Activated CD4-positive, alpha-beta T cell treated with anti-CD3 and anti-CD28 coated beads, Interleukin-2, amount 10 ng/mL, durations not matched to agents 7 days and 5 days (primary cell): ENCODE results near the gene CCDC194. TPM values are rescaled to one million over a fixed set of nuclear protein-coding genes. Genes with fewer than 3 reads are reported as not detected.

Source experiments
- CTCF ChIA-PET: fragments of 350-600 bp; sonication (Branson Sonifier 250); formaldehyde crosslinking; loops from one replicate; lab custom pipeline; 2021; ENCODE audit warnings: antibody characterized with exemption; lab: Charles Lee
- POLR2A ChIA-PET: fragments of 350-600 bp; sonication (Branson Sonifier 250); formaldehyde crosslinking; loops from one replicate; lab custom pipeline; 2021; ENCODE audit warnings: antibody characterized with exemption; lab: Charles Lee
- DNase-seq: peaks from one replicate; pipeline ENCODE4 v3.0.0-alpha.2; 2020
- H3K27ac Mint-ChIP-seq: one replicate; pipeline ENCODE4 v1.8.0; 2021; ENCODE audit warnings: mild to moderate bottlenecking, moderate library complexity, mixed read lengths
- H3K27me3 Mint-ChIP-seq: one replicate; pipeline ENCODE4 v1.8.0; 2021; ENCODE audit warnings: mixed read lengths
- H3K36me3 Mint-ChIP-seq: one replicate; pipeline ENCODE4 v1.8.0; 2021; ENCODE audit warnings: low read depth, mixed read lengths
- H3K4me1 Mint-ChIP-seq: one replicate; pipeline ENCODE4 v1.8.0; 2021; ENCODE audit warnings: mixed read lengths
- H3K4me3 Mint-ChIP-seq: one replicate; pipeline ENCODE4 v1.8.0; 2021; ENCODE audit warnings: mild to moderate bottlenecking, moderate library complexity, mixed read lengths
- H3K9me3 Mint-ChIP-seq: one replicate; pipeline ENCODE4 v1.8.0; 2021; ENCODE audit warnings: mixed read lengths
- total RNA-seq, 2 experiments: library from RNA; stranded (reverse); gene quantifications; one replicate each; pipeline ENCODE4 v1.2.3, GENCODE V29; 2021

CCDC194 gene, protein sequence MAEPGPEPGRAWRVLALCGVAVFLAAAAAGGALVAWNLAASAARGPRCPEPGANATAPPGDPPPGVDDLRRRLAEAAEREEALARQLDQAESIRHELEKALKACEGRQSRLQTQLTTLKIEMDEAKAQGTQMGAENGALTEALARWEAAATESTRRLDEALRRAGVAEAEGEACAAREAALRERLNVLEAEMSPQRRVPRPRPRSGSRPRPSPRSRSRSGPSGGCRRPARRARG
- 1 to 10 TPM; 3.7 to 4.2 TPM for total RNA-seq

DNA sequence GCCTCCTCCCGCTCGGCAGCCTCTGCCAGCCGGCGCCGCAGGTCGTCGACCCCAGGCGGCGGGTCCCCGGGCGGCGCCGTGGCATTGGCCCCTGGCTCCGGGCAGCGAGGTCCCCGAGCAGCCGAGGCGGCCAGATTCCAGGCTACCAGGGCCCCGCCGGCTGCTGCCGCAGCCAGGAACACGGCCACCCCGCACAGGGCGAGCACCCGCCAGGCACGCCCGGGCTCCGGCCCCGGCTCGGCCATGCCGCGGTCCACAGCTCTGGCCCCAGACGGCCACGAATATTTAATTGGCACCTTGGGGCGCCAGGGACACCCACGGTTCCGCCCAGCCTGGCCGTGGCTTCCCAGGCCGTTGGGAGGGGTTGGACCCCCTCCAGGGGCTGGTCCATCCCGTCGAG lies at the start of gene CCDC194:
Gene CCDC194 (minus strand): TSS at position 283 of the 400 bp plus-strand sequence. CDS start 38 bp downstream, at position 245.
- CTCF ChIA-PET, result interaction anchor here (0.6 to 1.3 kb wide), 3 partner anchors 10 to 284 kb away, joined by 3 read pairs; no protein-coding TSS in a partner anchor
- peaks cover 32% of the 10 kb centered on the region for H3K4me1 Mint-ChIP-seq
- no peak for DNase-seq
- H3K27me3 Mint-ChIP-seq, result peaks cover 18% of the 10 kb centered on the region
- H3K4me3 Mint-ChIP-seq, result peak within 1 kb of the TSS; percentile 25
- H3K36me3 Mint-ChIP-seq, result peaks cover 18% of the 10 kb centered on the region
- H3K27ac Mint-ChIP-seq, result peak within 1 kb of the TSS; percentile 27
- POLR2A ChIA-PET, result no interaction called here
- H3K9me3 Mint-ChIP-seq, result peaks cover 3% of the 10 kb centered on the region

DNA sequence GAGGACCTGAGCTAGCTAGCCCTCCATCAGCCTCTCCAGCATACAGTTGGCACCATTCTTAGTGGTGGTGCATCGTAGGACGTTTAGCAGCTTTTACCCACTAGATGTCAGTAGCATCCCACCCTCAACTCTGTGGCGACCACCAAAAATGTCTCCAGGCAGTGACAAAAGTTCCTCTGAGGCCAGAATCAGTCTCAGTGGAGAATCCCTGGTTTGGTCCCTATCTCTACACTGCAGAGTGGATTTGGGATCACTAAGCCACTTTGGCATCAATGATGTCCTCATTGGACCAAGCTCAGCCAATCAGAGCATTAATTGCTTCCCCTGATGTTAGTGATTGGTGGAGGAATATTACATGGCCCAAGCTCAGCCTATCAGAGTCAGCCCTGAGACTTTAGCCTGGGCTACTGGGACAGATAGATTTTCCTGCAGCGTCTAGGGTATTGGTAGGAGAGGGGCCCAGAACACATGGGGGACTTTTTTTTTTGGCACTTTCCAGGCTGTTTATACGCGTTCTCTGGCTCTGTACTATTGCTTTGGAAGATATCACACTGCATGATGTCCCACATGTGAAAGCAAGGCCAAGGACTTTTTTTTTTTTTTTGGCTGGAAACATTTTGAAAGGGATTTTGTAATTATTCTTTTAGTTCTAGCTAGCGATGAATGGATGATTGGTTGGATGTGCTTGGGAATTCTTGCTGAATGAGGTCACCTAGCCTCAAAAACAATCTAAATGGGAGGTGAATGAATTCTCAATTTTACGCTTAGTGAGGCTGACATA lies 47.4 kb upstream of the CCDC194 start:
- POLR2A ChIA-PET, result no interaction called here
- Mint-ChIP-seq H3K27me3 (no peaks in the 10 kb centered on the region), H3K36me3 (no peaks in the 10 kb centered on the region), H3K4me1 (no peaks in the 10 kb centered on the region), H3K9me3 (no peaks in the 10 kb centered on the region), H3K4me3 (no peak overlapping the region), H3K27ac (no peak overlapping the region)
- CTCF ChIA-PET, result interaction anchor here (0.6 to 0.9 kb wide), 4 partner anchors 15 to 180 kb away, joined by 3 to 5 read pairs (median 3); no protein-coding TSS in a partner anchor
- DNase-seq, result no peak

DNA sequence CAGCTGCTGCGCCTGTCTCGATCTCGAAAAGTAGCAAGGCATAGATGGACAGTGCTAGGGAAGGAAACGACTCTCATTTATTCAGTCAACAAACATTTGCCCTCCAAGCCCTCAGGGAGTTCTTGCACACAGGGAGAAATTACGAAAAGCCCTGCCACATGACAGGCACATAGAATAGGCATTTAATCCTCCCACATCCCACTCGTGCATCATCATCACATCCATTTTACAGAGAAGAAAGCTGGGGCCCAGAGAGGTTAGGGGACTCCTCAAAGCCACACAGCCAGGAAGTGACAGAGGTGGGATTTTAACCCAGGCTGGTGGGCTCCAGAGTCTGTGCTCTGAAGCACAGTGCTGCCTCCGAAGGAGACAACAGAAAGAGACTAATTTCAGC lies 42.9 kb upstream of the CCDC194 start:
- Mint-ChIP-seq H3K9me3 (no peaks in the 10 kb centered on the region), H3K4me1 (no peaks in the 10 kb centered on the region), H3K27me3 (no peaks in the 10 kb centered on the region), H3K36me3 (no peaks in the 10 kb centered on the region), H3K27ac (peak overlapping the region; percentile 19), H3K4me3 (no peak overlapping the region)
- CTCF ChIA-PET, result interaction anchor here (0.6 to 1.3 kb wide), 3 partner anchors 14 to 587 kb away, joined by 3 to 6 read pairs (median 3); no protein-coding TSS in a partner anchor
- DNase-seq, result no peak
- POLR2A ChIA-PET, result no interaction called here

DNA sequence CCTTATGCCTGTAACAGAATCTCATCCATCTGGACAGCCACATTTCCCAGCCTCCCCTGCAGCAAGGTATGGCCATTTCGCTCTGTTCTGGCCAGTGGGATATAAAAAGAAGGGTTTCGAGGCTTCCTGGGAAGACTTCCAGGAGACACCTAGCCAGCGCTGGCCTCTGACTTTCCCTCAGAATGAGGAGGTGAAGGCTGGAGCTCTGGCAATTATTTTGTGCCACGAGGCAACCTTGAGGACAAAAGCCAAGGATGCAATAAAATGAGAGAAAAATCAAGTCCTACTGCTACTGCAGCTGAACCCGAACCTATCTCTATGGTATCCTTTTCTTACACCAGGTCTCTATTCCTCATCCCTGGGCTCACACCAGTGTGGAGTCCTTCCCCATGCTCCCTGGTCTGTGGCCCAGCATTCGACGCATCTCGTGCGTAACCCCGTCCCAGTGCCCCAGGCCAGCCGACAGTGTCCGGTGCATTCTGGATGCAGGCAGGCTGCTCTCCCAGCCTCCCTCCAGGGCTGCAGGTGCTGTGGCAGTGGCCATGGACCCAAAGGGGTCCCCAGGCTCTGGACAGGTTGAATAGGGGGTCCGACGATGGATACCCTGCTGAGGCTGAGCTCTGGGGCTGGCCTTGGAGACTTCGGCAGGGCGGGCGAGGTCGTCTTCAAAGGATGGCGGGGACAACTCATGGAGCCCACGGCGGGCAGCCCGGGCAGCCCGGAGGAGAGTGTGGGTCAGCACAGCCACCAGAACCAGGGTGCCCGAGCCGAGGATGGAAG lies 42.3 kb upstream of the CCDC194 start:
- no peaks in the 10 kb centered on the region for H3K27me3 Mint-ChIP-seq
- no peak for DNase-seq
- H3K36me3 Mint-ChIP-seq, result no peaks in the 10 kb centered on the region
- ChIA-PET POLR2A (no interaction called here), CTCF (interaction anchor here (0.6 to 1.3 kb wide), 4 partner anchors 15 to 1378 kb away, joined by 3 read pairs; no protein-coding TSS in a partner anchor)
- H3K4me3 Mint-ChIP-seq, result no peak overlapping the region
- H3K27ac Mint-ChIP-seq, result peak overlapping the region; percentile 19
- H3K9me3 Mint-ChIP-seq, result no peaks in the 10 kb centered on the region
- H3K4me1 Mint-ChIP-seq, result peaks cover 3% of the 10 kb centered on the region

DNA sequence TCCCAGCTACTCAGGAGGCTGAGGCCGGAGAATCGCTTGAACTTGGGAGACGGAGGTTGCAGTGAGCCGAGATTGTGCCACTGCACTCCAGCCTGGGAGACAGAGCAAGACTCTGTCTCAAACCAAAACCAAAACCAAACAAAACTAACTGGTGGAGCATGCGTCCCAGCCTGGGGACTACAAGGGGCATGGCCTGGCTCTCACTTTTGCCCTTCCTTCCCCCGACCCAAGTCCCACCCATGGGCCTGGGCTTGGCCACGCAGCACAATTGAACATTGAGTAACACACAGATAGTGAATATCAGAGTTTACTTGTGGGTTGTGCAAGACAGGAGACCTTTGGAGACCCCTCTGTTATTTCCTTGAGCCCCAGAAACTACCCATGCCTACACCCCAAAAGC lies 41.2 kb upstream of the CCDC194 start:
- H3K27ac Mint-ChIP-seq, result no peak overlapping the region
- no peaks in the 10 kb centered on the region for H3K36me3 Mint-ChIP-seq
- CTCF ChIA-PET, result interaction anchor here (0.6 to 1.3 kb wide), 2 partner anchors 94 to 826 kb away, joined by 3 read pairs; no protein-coding TSS in a partner anchor
- no peak for DNase-seq
- no peaks in the 10 kb centered on the region for H3K27me3 Mint-ChIP-seq
- no peaks in the 10 kb centered on the region for H3K9me3 Mint-ChIP-seq
- POLR2A ChIA-PET, result no interaction called here
- H3K4me3 Mint-ChIP-seq, result no peak overlapping the region
- peaks cover 3% of the 10 kb centered on the region for H3K4me1 Mint-ChIP-seq

DNA sequence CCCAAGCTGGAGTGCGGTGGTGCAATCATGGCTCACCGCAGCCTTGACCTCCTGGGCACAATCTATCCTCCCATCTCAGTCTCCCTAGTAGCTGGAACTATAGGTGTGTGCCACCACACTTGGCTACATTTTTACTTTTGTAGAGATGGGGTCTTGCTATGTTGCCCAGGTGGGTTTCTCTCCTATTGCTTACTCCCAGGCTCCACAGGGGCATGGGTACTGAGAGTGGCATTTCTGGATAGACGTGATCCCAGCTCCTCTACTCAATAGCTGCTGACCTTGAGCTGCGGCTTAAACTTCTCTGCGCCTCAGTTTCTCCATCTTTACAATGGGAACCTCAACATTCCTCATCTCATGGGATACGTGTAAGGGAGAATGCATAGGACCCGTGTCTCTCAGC lies 37.4 kb upstream of the CCDC194 start:
- ChIA-PET CTCF (no interaction called here), POLR2A (no interaction called here)
- Mint-ChIP-seq H3K4me1 (peaks cover 3% of the 10 kb centered on the region), H3K4me3 (no peak overlapping the region), H3K9me3 (no peaks in the 10 kb centered on the region), H3K36me3 (no peaks in the 10 kb centered on the region), H3K27me3 (no peaks in the 10 kb centered on the region), H3K27ac (no peak overlapping the region)
- DNase-seq, result no peak

DNA sequence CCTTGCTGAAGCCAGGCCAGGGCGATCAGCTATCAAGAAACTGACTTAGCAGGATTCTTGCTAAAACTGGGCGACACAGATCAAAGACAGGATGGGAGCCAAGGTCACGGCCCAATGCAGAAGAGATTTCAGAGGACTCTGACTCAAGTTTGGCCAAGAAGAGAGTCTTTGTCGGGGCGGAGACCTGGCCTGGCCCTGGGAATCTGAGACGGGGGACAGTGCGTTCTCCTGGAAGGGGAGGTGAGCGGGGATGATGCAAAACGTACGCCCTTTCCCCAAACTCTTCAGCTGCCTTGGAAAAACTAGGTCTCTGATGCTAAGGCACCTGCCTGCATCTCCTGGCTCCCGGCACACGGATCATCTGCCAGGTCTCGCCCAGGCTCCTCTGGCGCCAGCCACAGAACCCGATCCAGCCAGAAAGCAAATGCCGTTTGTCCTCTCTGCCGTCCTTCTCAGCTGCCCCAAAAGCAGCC lies 35.7 kb upstream of the CCDC194 start:
- no peak for DNase-seq
- CTCF ChIA-PET, result interaction anchor here (0.7 to 1.0 kb wide), 3 partner anchors 10 to 126 kb away, joined by 3 to 4 read pairs (median 4); partner anchors contain the start of gene MVB12A
- POLR2A ChIA-PET, result no interaction called here
- Mint-ChIP-seq H3K36me3 (no peaks in the 10 kb centered on the region), H3K9me3 (no peaks in the 10 kb centered on the region), H3K4me1 (peaks cover 5% of the 10 kb centered on the region), H3K4me3 (no peak overlapping the region), H3K27ac (no peak overlapping the region), H3K27me3 (no peaks in the 10 kb centered on the region)

DNA sequence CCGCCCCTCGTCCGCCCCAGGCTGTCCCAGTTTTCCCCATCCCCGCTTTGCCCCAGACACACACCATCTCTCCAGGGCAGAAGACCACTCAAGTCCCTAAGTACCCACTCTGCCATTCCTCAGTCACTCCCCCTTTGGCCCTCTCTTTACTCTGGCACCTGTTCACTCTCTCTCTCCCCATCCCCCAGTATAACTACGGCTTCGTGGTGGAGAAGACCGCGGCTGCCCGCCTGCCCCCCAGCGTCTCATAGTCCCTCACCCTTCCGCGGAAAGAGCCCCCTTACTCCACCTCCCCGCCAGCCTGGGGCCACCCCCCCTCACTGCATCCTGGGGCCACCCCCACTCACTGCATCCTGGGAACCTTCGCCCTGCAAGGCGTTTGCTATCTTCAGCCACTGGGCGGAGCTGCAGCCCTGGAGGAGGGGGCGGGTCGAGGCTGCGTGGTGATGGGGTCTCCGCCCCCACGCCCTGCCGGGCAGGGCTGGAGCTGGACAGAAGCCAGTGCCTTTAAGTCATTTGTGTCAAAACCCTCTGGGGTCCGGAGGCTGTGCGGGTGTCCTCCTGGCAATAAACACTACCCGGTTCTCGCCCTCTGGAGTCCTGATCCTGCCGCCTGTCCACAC lies 30.9 kb upstream of the CCDC194 start:
- no peak overlapping the region for H3K27ac Mint-ChIP-seq
- H3K4me1 Mint-ChIP-seq, result peaks cover 15% of the 10 kb centered on the region
- H3K9me3 Mint-ChIP-seq, result no peaks in the 10 kb centered on the region
- peak; percentile 22 for DNase-seq
- H3K27me3 Mint-ChIP-seq, result no peaks in the 10 kb centered on the region
- no peak overlapping the region for H3K4me3 Mint-ChIP-seq
- ChIA-PET CTCF (interaction anchor here (0.7 to 1.4 kb wide), 4 partner anchors 14 to 42 kb away, joined by 3 to 5 read pairs (median 3); no protein-coding TSS in a partner anchor), POLR2A (no interaction called here)
- peaks cover 1% of the 10 kb centered on the region for H3K36me3 Mint-ChIP-seq

DNA sequence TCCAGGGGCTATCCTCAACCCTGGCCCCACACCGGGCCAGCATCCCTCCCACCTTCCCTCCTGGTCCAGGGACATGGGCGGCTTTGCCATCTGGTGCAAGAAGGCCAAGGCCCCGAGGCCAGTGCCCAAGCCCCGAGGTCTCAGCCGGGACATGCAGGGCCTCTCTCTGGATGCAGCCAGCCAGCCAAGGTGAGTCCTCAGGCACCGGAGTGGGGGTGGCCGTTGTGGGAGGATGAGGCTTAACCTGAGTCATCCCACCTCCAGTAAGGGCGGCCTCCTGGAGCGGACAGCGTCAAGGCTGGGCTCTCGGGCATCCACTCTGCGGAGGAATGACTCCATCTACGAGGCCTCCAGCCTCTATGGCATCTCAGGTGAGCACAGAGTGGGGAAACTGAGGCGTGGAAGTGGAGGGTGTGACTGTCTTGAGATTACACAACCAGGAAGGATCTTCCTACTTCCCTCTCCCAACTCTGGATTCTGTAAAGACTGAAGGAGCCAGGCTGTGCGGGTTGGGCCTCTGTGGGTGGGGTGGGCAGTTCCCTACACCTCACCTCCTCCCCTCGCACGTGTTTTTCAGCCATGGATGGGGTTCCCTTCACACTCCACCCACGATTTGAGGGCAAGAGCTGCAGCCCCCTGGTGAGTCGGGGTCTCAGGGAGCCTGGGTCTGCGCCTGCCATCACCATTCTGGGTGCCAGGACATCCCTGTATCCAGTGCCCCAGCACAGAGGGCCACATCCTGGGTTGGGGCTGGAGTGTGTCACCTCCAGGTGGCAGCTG lies 29.6 kb upstream of the CCDC194 start:
- peaks cover 25% of the 10 kb centered on the region for H3K4me1 Mint-ChIP-seq
- H3K36me3 Mint-ChIP-seq, result peaks cover 1% of the 10 kb centered on the region
- ChIA-PET CTCF (interaction anchor here (1.1 kb wide), 1 partner anchor 43 kb away, joined by 3 read pairs; no protein-coding TSS in a partner anchor), POLR2A (no interaction called here)
- DNase-seq, result no peak
- no peak overlapping the region for H3K27ac Mint-ChIP-seq
- no peak overlapping the region for H3K4me3 Mint-ChIP-seq
- no peaks in the 10 kb centered on the region for H3K9me3 Mint-ChIP-seq
- H3K27me3 Mint-ChIP-seq, result no peaks in the 10 kb centered on the region

DNA sequence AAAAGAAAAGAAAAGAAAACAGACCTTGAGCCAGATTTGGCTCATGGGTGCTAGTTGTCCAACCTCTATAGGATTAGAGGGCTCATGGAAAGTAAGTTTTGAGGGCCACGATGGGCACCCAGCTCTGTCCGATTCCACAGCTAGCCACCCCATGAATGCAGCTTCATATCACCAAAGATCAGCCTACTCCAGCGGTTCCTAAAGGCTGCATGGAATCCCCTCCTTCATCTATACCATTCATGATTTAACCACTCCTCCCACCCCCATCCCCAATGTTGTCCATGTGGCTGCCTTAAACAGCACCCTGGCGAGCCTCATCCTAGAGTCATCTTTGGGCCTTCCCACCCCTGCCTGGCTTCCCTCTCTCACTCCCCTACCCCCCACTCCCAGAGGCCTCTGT lies 27.9 kb upstream of the CCDC194 start:
- H3K4me3 Mint-ChIP-seq, result no peak overlapping the region
- H3K27me3 Mint-ChIP-seq, result no peaks in the 10 kb centered on the region
- H3K36me3 Mint-ChIP-seq, result peaks cover 4% of the 10 kb centered on the region
- CTCF ChIA-PET, result interaction anchor here (0.6 to 1.2 kb wide), 2 partner anchors 45 to 428 kb away, joined by 3 to 4 read pairs; no protein-coding TSS in a partner anchor
- no peak for DNase-seq
- no peaks in the 10 kb centered on the region for H3K9me3 Mint-ChIP-seq
- POLR2A ChIA-PET, result no interaction called here
- peaks cover 25% of the 10 kb centered on the region for H3K4me1 Mint-ChIP-seq
- no peak overlapping the region for H3K27ac Mint-ChIP-seq

DNA sequence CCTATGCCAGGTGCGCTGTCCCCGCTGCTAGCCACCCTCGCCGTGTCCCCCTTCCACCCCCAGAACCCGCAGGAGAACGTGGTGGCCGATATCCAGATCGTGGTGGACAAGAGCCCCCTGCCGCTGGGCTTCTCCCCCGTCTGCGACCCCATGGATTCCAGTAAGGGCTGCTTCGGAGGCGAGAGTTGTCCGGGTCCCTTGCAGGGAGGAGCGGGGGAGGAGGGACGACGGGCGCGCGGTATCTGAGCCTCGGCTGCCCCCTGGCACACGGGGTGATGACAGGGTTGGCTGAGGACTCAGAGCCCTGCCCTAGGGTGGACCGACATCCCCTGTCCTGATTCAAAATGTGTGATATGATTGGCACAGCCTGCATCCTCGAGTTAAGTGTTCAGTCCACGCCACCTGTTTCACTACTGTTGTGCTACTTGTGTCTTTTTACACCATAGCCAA lies 26.5 kb upstream of the CCDC194 start:
- ChIA-PET CTCF (interaction anchor here (0.6 to 1.6 kb wide), 4 partner anchors 17 to 106 kb away, joined by 3 to 5 read pairs (median 3); no protein-coding TSS in a partner anchor), POLR2A (interaction anchor here (0.7 kb wide), 1 partner anchor 116 kb away, joined by 5 read pairs; no protein-coding TSS in a partner anchor)
- peaks cover 25% of the 10 kb centered on the region for H3K4me1 Mint-ChIP-seq
- H3K9me3 Mint-ChIP-seq, result no peaks in the 10 kb centered on the region
- peaks cover 12% of the 10 kb centered on the region for H3K36me3 Mint-ChIP-seq
- H3K27me3 Mint-ChIP-seq, result no peaks in the 10 kb centered on the region
- H3K27ac Mint-ChIP-seq, result peak overlapping the region; percentile 84
- peak; percentile 22 for DNase-seq
- peak overlapping the region; percentile 91 for H3K4me3 Mint-ChIP-seq
